AG20443 (cell line): Measurements from ENCODE around the gene MTCL3.

Experiments used
- DNase-seq: peaks from one replicate; pipeline ENCODE4 v3.0.0; 2012; ENCODE audit warnings: low spot score, mixed read lengths

Gene MTCL3

GRCh38 chr6:127515234-127515793 is 3.8 kb downstream of the MTCL3 start:
- peak; percentile 58 for DNase-seq

GRCh38 chr6:127514773-127515227 is 4.3 kb downstream of the MTCL3 start:
- DNase-seq: peak; percentile 70

- no peak for DNase-seq
These were observed 4.9 kb downstream of the MTCL3 start for GRCh38 chr6:127514179-127514772.

GRCh38 chr6:127513425-127513824 is 5.7 kb downstream of the MTCL3 start:
- DNase-seq: no peak

- no peak for DNase-seq
These were observed 8.3 kb downstream of the MTCL3 start for GRCh38 chr6:127510876-127511275.

- DNase-seq: no peak
These were observed 12.2 kb downstream of the MTCL3 start for GRCh38 chr6:127506894-127507293.

- no peak for DNase-seq
These were observed 16.1 kb downstream of the MTCL3 start for GRCh38 chr6:127503022-127503421.

GRCh38 chr6:127497410-127497809 is 21.7 kb downstream of the MTCL3 start:
- DNase-seq: no peak

GRCh38 chr6:127496471-127496870 is 22.7 kb downstream of the MTCL3 start:
- DNase-seq: no peak

- no peak for DNase-seq
These were observed 24.8 kb downstream of the MTCL3 start for GRCh38 chr6:127494240-127494767.

GRCh38 chr6:127489248-127489647 is 29.9 kb downstream of the MTCL3 start:
- DNase-seq: no peak

GRCh38 chr6:127486934-127487333 is 32.2 kb downstream of the MTCL3 start:
- DNase-seq: no peak

- DNase-seq: peak; percentile 49
These were observed 34.8 kb downstream of the MTCL3 start for GRCh38 chr6:127484212-127484863.

GRCh38 chr6:127483399-127484055 is 35.6 kb downstream of the MTCL3 start:
- DNase-seq: no peak

GRCh38 chr6:127482325-127482724 is 36.8 kb downstream of the MTCL3 start:
- DNase-seq: no peak

GRCh38 chr6:127481628-127482027 is 37.5 kb downstream of the MTCL3 start:
- no peak for DNase-seq

GRCh38 chr6:127481111-127481510 is 38.0 kb downstream of the MTCL3 start:
- DNase-seq: no peak

GRCh38 chr6:127477658-127478057 is 41.5 kb downstream of the MTCL3 start:
- no peak for DNase-seq

- no peak for DNase-seq
These were observed 43.3 kb downstream of the MTCL3 start for GRCh38 chr6:127475823-127476176.

- DNase-seq: no peak
These were observed 43.9 kb downstream of the MTCL3 start for GRCh38 chr6:127475135-127475822.

GRCh38 chr6:127471379-127472255 is 47.5 kb downstream of the MTCL3 start:
- no peak for DNase-seq
